T-helper 22 cell (primary cell): ENCODE data around the gene LDAH.

Experiments
- DNase-seq: peaks from one replicate; pipeline ENCODE4 v3.0.0-alpha.2; 2020; ENCODE audit warnings: low read depth

Gene LDAH

GRCh38 chr2:20667151-20667530 is 155.8 kb downstream of the LDAH start:
- no peak for DNase-seq

- DNase-seq = no peak
Measured at GRCh38 chr2:20666304-20667150, 156.4 kb downstream of the LDAH start, which contains the start of gene GDF7. Gene GDF7 (plus strand): TSS chr2:20667144. CDS start chr2:20667240, 96 bp downstream.

- no peak for DNase-seq
Measured at GRCh38 chr2:20666005-20666303, 156.9 kb downstream of the LDAH start.

DNA sequence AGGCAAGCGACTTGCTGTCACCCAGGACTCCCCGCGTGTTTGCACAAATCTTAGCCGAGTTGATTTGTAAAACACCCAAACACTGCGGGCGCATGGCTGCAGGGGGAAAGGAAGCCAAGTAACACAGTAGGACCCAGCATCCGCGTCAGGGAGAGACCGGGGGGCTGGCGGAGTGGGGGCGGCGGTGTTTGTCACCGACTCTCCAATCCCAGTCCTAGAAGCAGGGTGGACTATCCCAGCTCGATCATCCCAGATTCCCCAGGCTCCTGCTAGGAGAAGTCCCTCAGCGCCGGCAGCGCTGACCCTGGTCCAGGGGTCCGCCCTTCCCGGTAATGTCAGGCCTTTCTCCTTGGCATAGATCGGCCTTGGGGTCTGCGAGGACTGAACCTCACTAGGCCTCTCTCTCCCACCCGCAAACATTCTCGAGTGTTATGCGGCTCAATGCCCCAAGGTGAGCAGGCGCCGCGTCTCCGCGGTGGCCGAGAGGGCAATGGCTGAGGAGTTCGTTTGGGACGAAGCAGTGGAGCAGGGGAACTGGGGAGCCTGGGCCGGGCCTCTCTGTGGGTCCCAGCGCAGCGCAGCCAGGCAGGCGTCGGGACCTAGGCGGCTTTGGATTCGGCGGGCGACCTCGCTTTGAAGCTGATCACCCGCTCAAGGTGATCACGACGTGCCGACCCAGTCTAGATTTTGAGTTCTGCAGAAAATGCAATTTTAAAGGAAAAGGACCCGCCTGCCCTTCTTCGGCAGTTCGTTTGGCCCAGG is 157.5 kb downstream of the LDAH start:
- DNase-seq = no peak

GRCh38 chr2:20664431-20665242 is 158.3 kb downstream of the LDAH start:
- no peak for DNase-seq

- DNase-seq = no peak
Measured at GRCh38 chr2:20664071-20664390, 158.9 kb downstream of the LDAH start.

DNA sequence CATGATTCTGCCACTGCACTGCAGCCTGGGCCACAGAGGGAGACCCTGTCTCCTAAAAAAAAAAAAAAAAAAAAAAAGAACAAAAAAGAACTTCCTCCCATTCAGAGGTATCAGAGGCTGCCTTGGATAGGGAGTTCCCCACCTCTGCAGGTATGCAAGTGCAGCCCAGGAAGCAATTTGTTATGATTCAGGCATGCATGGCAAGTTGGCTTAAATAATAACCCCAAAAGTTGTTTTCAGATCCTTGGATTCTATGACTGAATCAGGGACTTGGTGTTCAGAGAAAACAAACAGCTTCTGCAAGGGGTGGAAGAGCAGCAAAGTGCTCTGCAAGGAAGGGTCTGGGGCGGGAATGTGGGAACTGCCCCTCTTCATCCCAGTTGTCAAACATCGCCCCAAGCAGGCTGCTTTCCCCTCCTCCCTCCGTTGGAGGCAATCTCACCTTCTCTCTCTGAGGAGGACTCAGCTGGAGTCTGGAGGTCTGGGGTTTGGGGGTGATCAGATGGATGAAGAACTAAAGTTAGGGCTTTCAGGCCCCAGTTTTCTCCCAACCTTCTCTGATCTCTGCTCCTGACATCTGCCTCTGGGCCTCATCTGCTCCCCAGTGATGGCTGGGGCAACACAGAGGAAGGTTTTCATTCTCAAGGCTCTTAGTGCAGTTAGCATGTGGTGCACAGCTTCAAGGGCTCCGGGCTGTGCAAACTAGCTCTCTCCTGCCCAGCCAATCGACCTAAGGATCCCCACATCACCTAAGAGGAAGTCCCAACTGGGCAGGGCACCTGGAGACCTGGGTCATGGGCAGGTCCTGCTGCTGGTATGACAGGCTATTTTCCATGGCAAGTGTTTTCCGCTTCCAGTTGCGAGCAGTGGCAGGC is 159.5 kb downstream of the LDAH start:
- no peak for DNase-seq

DNA sequence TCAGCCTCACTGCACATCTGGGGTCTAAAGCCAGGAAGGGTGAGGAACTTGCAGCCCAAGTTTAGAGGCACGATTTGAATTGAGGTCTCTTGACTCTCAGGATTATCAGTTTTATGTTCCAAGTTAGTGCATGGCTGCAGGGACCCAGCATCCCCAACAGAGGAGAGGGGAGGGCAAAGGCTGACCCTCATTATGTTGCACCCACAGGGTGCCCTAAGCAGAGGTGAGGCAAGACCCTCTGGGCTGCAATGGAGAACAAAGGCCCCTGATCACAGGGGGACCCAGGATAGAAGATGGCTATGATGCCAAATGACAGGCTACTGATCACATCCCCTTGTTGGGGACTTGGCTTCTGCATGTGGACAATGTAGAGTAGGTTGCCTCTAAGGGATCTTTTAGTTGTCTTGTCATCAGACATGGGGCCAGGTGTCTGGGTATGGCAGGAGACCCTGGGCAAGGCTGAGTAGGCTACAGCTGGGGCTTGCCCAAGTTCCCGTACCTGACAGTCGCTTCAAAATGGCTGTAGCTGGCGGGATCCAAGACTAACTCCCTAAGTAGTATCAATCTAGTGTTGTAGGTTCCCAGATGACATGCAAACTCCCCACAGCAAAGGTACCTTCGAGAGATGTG is 160.5 kb downstream of the LDAH start:
- no peak for DNase-seq

DNA sequence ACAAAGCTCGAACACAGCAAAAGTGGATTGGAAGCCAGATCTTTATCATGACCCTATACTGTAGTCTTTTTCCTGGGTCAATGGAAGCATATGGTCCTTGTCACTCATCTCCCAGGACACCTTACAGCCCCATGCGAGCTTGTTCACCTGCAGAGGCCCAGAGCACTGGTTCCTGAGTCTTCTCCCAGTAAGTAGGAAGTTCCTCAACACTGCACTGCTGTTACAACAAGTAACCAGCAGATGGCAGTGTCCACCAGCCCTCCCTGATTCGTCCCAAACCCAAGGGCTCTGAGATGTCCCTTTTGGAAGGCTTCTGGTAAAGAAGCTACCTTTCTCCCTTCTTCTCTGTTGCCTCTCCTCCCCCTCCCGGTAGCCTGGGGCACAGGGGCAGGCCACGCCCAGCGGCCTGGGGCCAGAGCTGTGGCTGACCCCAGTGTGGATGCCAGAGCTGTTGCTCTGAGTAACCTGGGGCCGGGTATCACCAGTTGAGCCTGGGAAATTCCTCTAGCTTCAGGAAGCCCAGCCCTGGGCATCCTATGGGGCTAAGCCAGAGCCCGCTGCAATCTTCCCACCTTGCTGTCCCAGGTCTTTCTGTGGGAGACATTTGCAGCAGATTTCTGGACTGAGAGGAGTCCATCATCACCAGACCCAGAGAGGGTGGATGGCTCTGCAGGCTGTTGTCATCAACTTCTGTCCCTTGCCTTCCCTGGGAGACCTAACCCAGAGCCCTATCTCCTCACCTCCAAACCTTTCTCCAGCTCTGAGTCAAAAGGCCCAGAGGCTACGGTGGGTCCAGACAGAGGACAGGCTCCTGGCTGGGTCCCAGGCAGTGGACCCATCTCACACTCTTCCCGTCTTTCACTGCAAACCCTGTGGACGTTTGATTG is 161.2 kb downstream of the LDAH start:
- DNase-seq = peak; percentile 30

- no peak for DNase-seq
Measured at GRCh38 chr2:20660506-20661420, 162.1 kb downstream of the LDAH start.

DNA sequence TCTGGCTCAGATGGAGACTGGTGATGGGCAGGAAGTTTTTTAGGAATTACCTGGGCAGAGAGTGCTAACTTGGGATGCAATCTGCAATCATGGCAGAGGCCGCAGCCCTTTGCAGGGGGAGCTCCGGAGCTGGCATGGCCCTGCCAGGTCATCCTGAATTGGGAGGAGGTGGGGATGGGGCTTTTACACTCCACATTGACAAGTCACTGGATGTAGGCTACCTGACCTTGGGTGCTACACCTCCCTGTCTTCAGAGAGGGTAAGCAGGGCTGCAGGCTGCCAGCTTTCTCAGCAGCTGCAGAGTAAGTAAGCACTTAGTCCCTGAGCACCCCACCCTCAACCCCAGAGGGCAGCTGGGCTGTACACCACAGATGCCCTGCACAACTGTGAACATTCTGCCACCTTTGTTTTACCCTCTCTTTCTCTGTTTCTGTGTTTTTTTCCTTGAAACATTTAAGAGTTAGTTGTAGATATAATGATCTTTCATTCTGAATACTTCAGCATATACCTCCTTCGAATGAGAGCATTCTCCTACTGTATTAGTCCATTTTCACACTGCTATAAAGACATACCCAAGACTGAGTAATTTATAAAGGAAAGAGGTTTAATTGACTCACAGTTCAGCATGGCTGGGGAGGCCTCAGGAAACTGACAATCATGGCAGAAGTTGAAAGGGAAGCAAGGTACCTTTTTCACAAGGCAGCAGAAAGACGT is 165.2 kb downstream of the LDAH start:
- no peak for DNase-seq

DNA sequence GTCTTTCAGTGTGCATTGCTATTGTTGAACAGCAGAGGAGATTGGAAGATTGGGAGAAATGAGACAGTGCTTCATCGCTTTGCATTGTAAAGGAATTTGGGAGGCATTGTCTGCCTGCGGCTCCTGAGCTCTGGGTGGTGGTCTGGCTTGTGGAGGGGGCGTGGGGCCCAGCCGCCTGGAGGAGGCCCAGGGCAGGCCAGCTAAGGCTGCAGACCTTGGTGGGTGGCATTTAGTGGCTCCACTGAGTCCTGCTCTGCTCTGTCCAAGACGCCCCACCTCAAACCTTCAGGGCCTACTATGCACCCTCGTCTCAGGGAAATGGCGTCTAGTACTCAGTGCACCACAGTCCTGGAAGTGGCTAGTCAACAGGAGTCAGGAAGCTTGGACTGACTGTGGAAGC is 166.3 kb downstream of the LDAH start:
- DNase-seq = no peak

- DNase-seq = no peak
Measured at GRCh38 chr2:20654535-20654813, 168.4 kb downstream of the LDAH start.

- DNase-seq = no peak
Measured at GRCh38 chr2:20653695-20654534, 169.0 kb downstream of the LDAH start.

DNA sequence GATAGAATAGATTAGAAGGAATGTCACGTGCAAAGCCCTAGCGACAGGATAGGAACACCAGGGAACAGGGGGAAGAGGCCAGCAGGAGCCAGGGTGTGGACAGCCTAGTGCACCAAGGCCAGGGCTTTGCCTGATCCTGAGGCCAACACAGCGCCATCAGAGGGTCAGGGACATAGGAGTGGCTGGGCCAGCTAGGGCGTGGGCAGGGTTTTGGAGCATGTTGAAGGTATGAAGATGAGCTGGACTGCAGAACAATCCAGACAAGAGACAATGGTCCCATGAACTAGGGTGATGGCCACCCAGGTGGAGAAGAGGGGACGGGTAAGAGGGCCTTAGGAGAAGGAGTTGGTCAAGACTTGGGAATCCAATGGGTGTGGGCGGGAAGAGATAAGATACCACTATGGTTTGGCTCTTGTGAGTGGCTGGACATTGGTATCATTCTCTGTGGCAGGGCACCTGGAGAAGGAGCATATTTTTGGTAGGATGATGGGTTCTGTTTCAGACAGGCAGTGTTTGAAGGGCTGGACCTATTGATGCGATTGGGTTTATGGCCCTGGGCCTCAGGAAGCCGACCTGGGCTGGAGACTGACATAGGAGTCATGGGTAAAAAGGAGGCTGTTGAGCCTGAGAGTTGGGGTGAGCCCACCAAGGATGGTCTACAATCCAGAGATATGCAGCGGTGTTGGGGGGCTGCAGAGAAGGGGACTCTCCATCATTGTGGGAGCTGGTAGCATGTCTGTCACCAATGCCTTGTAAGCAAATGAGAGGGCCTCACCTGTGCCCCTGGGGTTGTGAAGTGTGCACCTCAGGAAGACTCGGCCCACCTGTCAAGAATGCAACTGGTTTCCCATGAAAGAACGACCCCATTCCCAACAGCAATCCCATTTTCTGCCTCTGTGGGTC is 170.0 kb downstream of the LDAH start:
- DNase-seq = no peak

DNA sequence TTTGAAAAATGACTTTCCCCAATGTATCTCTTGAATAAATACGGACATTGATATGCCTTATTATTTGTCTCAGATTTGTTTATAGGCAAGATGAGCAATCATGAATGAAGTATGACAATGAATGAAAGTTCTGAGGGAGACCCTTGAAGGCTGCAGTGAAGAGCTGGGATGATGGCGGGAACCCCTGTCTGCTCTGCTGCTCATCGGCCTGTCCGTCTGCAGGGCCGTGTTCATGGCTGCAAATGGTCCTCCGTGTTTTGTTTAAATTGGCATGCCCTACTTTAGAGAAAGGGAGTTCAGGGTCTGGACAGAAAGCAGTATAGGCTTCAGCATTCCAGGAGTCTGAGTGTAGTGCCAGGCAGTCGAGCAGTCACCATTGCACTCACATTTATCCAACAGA is 170.8 kb downstream of the LDAH start:
- no peak for DNase-seq

DNA sequence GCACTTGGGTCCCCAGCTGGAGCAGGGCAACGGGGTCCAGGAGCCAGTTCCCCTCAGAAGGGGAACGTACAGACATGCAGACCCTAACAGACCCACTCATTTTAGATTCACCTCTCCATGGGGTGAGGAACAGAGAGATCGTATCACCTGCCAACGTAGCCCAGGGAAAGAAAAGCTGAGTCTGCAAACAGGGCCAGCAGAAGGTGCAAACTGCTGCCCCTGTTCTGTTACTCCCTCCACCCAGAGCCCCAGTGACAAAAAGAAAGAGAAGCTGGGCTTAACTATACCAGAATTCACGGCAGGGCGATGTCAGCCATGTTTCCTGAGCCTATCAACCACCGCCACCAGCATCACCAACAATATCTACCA is 171.2 kb downstream of the LDAH start:
- no peak for DNase-seq
